HG03378 (cell line): Measurements from ENCODE around the gene FEM1B.

Experiments used
- ATAC-seq: cut with Tn5 transposase; IDR thresholded peaks from one replicate; pipeline ENCODE4 v1.9.1; 2021; ENCODE audit warnings: mild to moderate bottlenecking, moderate library complexity; ENCODE audit not compliant: unreplicated experiment

FEM1B gene

GRCh38 chr15:68284616-68285258, 7.2 kb downstream of the FEM1B start:
- ATAC-seq, result no peak

- no peak for ATAC-seq
These were observed 7.9 kb downstream of the FEM1B start for GRCh38 chr15:68285259-68285980.

- no peak for ATAC-seq
These were observed 8.7 kb downstream of the FEM1B start for GRCh38 chr15:68286256-68286655.

GRCh38 chr15:68289057-68289456, 11.5 kb downstream of the FEM1B start:
- ATAC-seq, result no peak

GRCh38 chr15:68289621-68290352, 12.2 kb downstream of the FEM1B start:
- ATAC-seq, result no peak

- ATAC-seq, result no peak
These were observed 13.2 kb downstream of the FEM1B start for GRCh38 chr15:68290715-68291114.

GRCh38 chr15:68292157-68292781, 14.7 kb downstream of the FEM1B start:
- no peak for ATAC-seq

GRCh38 chr15:68292967-68293366, 15.4 kb downstream of the FEM1B start:
- ATAC-seq, result no peak

- ATAC-seq, result no peak
These were observed 17.7 kb downstream of the FEM1B start for GRCh38 chr15:68295014-68295805.

- no peak for ATAC-seq
These were observed 20.8 kb downstream of the FEM1B start for GRCh38 chr15:68298336-68298735.

- ATAC-seq, result peak; percentile 70
These were observed 21.4 kb downstream of the FEM1B start for GRCh38 chr15:68298882-68299381.

GRCh38 chr15:68299436-68299835, 21.9 kb downstream of the FEM1B start:
- ATAC-seq, result no peak

- no peak for ATAC-seq
These were observed 22.8 kb downstream of the FEM1B start for GRCh38 chr15:68300115-68300940.

- ATAC-seq, result no peak
These were observed 23.8 kb downstream of the FEM1B start for GRCh38 chr15:68301301-68301700.

GRCh38 chr15:68302729-68303128, 25.2 kb downstream of the FEM1B start:
- no peak for ATAC-seq

- no peak for ATAC-seq
These were observed 25.6 kb downstream of the FEM1B start for GRCh38 chr15:68303134-68303533.

- no peak for ATAC-seq
These were observed 26.3 kb downstream of the FEM1B start for GRCh38 chr15:68303560-68304436.

- no peak for ATAC-seq
These were observed 27.2 kb downstream of the FEM1B start for GRCh38 chr15:68304589-68305337.
